ENCODE results near the gene GLG1.
"Not testable (repeated sequence)": the region's sequence is repeated elsewhere in the genome, so short reads cannot be mapped to it uniquely, and the experiment has no call there.

GLG1 gene

DNA sequence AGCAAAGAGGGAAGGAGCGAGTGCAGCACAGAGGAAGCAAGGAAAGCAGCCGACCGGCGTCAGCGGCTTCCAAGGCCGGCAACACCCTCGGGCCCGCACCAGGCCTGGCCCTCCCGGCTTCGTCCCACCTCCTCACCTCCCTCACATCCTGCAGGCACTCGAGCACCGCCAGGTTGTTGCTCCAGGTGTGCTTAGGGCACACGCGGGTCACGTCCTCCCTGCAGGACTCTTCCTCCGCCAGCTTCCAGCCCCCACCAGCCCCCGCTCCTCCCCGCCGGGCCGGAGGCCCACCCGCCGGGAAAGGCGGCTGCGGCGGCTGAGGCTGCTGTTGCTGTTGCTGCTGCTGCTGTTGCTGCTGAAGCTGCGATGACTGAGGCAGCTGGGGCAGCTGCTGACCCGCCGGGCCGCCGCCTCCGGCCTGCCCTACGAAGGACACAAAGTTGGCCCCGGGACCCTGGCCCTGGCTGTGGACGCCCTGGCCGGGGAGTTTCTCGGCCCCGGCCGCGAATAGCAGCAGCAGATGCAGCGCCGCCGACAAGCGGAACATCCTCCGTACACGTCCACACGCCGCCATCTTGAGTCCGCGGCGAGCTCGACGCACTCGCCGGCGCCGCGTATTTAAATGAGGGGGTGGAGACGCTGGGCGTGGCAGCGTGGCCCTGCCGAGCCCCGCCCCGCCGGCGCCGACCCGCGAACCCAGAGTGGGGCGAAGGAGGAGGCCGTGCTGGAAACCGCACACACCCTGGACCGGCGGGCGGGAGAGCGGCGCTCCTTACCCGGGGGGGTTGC lies at the start of gene GLG1:
Gene GLG1 (minus strand): TSS at position 594 of the 789 bp plus-strand sequence. CDS start 20 bp downstream, at position 574.
- DNase-seq = peak; percentile 67

GRCh38 chr16:74654536-74655050 lies 47.7 kb upstream of the GLG1 start:
- DNase-seq = no peak

- DNase-seq = not testable (repeated sequence)
These were observed 46.0 kb upstream of the GLG1 start for GRCh38 chr16:74652883-74653282.

GRCh38 chr16:74652249-74652648 lies 45.3 kb upstream of the GLG1 start:
- DNase-seq = no peak

- no peak for DNase-seq
These were observed 44.9 kb upstream of the GLG1 start for GRCh38 chr16:74651841-74652240.

DNA sequence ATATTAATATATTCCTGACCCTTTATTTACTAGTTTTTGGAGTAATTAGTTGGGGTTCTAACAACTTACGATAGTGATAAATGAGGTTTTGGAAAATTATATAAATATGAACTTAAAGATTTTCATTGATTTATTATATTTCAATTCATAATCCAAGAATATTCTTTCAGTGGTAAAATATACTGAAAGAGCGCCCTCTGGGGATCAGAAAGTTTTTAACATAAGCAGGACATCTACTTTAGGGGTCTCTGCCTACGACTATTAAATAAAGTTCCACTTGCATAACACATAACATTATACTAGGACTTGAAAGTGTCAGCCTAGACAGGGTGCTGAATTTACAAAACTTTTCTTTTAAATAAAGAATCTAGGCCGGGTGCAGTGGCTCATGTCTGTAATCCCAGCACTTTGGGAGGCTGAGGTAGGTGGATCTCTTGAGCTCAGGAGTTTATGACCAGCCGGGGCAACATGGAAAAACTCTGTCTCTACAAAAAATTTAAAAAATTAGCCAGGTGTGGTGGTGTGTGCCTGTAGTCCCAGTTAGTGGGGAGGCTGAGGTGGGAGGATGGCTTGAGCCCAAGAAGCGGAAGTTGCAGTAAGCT lies 44.2 kb upstream of the GLG1 start:
- DNase-seq = no peak

DNA sequence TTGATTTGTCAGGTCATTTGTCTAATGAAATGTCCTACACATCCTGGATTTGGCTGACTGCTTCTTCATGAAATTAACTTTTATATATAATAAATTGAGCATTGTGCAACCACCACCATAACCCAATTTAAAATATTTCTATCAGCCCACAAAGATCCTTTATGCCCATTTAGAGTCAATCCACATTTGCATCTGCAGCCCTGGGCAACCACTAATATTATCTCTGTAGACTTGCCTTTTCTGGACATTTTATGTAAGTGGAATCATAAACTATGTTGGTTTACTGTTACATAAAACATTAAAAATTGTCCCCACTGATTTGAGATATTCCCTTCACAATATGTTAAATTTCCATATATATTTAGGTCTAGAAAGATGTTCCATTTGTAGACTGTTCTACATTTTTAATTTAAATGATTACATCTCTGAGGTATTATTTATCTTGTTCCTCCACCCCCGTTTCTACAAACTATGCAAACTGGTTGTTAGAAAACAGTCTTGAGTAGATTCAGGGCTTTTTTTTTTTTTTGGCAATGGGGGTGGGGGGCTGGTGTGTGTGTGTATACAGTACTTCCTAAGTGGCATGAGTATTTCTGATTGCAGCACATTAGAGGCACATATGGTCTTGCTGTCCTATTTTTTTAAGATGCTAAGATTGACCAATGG lies 43.1 kb upstream of the GLG1 start:
- no peak for DNase-seq

DNA sequence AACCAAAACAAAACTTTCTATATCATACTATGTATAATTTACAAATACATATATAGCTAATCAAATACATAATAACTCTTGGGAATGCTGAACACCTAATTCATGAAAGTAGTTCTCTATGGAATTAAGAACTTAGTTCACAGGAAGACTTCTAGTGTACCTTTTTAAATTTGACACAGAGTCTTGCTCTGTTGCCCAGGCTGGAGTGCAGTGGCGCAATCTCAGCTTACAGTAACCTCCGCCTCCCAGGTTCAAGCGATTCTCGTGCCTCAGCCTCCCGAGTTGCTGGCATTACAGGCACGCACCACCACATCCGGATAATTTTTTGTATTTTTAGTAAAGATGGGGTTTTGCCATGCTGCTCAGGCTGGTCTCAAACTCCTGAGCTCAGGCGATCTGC lies 35.1 kb upstream of the GLG1 start:
- no peak for DNase-seq

DNA sequence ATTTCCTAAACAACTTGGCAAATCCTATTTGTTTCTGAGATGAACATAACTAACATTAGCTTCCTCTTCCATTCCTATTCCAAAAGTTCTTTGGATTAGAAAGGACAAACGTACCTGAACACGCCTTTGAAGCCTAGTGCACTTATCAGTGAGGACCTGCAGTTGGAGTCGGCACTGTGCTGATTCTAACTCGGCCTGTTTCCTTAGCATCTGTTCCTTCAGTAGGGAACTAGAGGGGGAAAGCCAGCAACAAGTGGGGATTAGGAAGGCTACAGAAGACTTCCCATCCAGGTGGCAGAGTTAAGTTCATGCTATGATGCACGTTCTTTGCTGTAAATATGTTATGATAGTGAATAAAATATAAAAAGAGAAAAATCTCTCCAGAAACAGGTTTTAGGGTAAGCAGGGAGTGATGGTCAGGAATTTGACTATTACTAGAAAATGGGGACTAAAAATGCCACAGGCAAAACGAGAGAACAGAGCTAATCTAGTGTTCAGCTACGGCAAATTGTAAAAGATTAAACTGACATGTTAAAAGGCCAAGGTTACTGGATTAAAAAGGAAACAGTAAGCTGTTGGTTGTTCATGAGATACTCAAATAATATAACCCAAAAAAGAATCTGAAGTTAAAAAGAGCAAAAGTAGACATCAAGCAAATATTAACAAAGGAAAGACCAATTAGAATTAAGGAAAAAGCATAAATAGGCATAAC lies 31.0 kb upstream of the GLG1 start:
- no peak for DNase-seq

- DNase-seq = no peak
These were observed 28.4 kb upstream of the GLG1 start for GRCh38 chr16:74635303-74635702.

DNA sequence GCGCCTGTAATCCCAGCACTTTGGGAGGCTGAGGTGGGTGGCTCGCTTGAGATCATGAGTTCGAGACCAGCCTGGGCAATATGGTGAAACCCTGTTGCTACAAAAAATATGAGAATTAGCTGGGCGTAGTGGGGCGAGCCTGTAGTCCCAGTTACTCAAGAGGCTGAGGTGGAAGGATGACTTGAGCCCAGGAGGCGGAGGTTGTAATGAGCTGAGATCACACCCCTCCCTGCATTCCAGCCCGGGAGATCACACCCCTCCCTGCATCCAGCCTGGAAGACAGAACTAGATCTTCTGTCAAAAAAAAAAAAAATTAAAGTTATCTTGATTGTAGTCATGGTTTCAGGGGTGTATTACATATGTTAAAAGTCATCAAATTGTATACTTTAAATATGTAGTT lies 26.8 kb upstream of the GLG1 start:
- no peak for DNase-seq

DNA sequence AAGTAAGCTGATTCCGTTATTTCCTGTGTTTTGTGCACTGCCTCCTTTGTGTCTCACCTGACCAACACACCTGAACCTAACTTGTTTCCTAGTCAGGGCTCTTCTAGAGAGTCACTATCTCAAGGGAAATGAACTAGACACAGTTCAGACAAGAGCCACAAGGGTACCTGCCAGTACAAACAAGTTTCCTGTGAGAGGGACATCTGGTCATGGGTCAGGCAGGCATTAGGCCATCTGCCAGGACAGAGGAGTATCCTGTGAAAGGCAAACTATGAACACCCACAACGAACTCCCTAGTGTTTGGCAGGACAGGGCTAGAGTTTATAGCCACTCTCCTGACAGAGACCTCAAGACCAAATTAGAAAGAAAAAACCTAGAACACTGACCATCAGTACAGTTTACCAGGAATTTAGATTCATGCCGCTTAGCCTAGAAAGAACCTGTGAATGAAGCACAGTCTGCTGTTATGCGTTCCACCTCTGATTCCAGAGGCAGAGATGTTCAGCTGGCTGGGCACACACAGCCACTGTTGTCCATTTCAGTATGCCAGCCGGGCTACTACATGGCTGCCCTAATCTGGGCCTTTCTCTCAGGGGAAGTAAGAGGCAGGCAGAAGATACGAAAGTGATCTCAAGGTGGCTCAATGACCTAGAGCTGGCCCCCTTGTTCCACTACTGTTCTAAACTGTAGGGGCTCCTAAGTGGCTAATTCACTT lies 20.7 kb upstream of the GLG1 start:
- no peak for DNase-seq

DNA sequence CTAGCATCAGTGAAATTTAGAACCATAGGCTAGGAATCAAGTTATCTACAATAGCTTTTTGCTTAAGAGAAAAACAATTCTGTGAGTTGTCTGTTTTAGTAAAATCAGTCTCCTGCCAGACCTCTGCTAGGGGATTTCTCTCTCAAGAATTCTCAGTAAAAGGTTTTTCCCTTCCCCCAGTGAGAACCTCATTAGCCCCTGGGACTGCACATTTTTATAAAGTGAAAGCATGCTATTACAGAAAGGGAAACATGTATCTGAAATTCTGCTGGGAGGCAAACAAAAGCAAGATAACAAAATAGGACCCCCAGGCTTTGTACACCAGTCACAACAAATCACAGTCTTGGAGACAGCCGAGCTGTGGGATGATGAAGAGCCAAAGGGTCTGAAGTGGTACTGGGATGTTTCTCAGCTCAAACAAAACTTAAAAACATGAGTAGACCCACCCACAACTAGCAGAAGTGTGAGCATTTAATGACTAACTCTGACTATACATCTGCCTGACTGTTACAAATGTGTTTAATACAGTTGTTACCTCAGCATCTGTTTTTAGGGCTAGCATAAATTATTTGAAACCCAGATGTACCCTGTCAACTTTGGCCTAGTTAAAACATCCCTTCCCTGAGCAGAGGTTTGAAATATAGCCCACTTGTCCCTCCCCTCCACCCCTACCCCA lies 20.0 kb upstream of the GLG1 start:
- DNase-seq = no peak

DNA sequence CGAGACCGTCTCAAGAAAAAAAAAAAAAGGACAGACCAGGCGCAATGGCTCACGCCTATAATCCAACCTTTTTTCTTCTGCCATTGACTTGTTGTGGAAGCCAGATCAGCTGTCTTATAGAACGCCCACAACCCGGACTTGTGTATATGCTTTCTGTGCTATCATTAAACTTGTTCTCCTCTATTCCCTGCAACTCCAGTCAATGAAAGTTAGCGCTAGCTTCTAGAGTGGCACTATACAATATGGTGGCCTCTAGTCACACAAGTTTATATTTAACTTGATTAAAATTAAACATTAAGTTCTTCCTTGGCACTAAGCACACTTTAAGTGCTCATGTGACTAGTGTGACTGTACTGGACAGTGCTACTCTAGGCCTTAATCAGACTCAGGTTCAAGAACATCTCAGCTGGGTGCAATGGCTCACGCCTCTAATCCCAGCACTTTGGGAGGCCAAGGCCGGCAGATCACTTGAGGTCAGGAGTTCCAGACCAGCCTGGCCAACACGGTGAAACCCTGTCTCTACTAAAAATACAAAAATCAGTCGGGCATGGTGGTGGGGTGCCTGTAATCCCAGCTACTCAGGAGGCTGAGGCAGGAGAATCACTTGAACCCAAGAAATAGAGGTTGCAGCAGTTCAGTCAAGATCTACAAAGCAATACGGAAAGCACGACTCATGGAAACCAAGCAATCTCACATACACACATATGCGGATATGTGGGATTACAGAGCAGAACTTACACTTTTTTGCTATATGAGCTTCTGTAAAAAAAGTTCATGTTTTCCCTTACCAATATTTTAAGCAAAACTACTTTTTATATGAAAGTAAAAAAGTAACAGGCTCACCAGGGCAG lies 18.8 kb upstream of the GLG1 start:
- DNase-seq = no peak

- no peak for DNase-seq
These were observed 16.9 kb upstream of the GLG1 start for GRCh38 chr16:74623839-74624235.

- DNase-seq = no peak
These were observed 16.4 kb upstream of the GLG1 start for GRCh38 chr16:74623214-74623838.

DNA sequence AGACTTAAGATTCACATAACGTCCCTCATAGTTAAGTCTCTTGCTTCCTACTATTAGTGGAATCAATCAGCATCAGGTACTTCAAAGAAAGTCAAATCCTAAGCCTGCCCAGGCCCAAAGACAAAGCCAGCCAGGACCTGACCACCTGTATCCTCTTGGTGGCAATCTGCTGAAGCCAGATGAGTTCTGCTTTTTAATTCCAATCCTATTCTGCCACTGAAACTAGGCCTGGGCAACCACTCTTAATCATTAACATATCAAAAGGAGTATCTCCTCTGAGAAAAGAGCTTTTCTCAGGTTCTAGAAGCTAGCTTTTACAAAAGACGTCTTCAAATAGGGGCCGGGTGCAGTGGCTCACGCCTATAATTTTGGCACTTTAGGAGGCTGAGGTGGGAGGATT lies 15.1 kb upstream of the GLG1 start:
- DNase-seq = no peak

- no peak for DNase-seq
These were observed 10.4 kb upstream of the GLG1 start for GRCh38 chr16:74617206-74617788.

GRCh38 chr16:74611721-74612120 lies 4.8 kb upstream of the GLG1 start:
- no peak for DNase-seq

DNA sequence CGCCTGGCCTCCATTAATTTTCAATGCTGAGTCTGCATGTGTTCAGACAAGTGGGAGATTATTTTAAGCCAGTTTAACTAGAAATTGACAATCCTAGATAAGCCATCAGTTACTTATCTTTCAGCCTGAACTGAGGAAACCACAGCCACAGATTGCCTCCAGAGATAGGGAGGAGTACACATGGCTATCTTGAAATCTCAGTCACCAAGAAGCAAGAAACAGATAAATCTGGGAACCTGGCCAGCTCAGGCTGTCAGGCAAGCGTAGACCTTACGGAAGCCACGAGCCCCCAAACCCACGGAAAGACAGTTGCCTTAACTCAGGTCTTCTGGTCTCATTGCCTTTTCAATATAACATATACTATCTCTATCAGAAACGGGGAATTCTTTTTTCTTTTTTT lies 2.0 kb upstream of the GLG1 start:
- DNase-seq = no peak

Measured in 8988T (cell line).